IMR-90 (cell line): ENCODE results near the gene HOMEZ. TPM values are rescaled to one million over a fixed set of nuclear protein-coding genes. Genes with fewer than 3 reads are reported as not detected.

Experiments used
- MAFK ChIP-seq: IDR thresholded peaks from 2 replicates; pipeline ENCODE4 v1.6.1; 2012; ENCODE audit warnings: low read depth, low read length, improper control_type of control experiment
- RAD21 ChIP-seq: IDR thresholded peaks from 2 replicates; pipeline ENCODE4 v1.6.1; 2012; ENCODE audit warnings: low read length, improper control_type of control experiment
- RCOR1 ChIP-seq: IDR thresholded peaks from 2 replicates; pipeline ENCODE4 v1.6.1; 2012; ENCODE audit warnings: mild to moderate bottlenecking, low read length, improper control_type of control experiment; ENCODE audit not compliant: insufficient replicate concordance
- polyA plus RNA-seq, 3 experiments: library from polyadenylated mRNA; depleted of rRNA; stranded (reverse); fragments of >200 nt; gene quantifications; 2 replicates each; pipeline ENCODE4 v1.2.3, GENCODE V29; 2012; ENCODE audit warnings: low replicate concordance in 1 of 3
- total RNA-seq: library from RNA; depleted of rRNA; stranded (reverse); fragments of >200 nt; gene quantifications from 2 replicates; pipeline ENCODE4 v1.2.3, GENCODE V29; 2012

Gene HOMEZ
- total and polyA plus RNA-seq, 2 of the 4 experiments (the other 2 are of a cell fraction) = 7.7 to 9.7 TPM

DNA sequence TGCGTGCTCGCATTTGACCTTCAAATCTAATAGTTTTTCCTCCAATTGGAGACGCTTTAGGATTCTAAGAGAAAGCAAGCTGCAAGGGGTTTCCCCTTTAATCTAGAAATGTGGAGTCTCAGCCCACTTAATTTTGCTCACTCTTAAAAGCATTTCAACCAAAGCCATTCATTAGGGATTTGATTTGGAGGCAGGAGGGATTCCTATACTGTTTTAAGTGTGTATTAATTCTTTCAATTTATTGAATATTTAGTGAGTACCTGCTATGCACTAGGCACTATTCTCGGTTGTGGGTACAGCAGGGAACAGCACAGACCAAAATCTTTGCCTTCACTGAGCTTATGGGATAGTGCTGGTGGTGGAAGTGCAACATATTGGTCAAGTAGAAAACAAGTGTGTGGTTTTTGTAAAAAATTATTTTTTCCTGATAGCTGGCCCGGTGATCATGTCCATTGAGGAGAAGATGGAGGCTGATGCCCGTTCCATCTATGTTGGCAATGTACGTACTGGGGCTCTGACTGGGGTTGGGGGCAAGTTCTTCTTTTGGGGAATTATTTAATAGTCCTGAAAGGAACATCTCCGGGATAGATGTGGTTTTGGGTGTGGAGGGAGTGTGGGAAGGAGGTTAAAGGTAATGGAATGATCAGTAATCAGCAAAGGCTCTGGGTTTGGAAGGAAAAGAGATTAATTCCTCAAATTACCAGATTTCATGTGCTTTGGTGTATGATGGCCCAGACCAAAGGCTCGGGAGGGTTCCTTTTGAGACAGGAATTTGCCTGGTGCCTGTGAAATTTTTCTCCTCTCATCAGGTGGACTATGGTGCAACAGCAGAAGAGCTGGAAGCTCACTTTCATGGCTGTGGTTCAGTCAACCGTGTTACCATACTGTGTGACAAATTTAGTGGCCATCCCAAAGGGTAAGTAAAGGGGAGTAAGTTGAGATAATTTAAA is 36.9 kb upstream of the HOMEZ start (continued):
- TF ChIP-seq RCOR1 = no peak
- no peak for TF ChIP-seq RAD21
- no peak for TF ChIP-seq MAFK
